Measurements from ENCODE around the gene TMED1. TPM values are rescaled to one million over a fixed set of nuclear protein-coding genes. Genes with fewer than 3 reads are reported as not detected.
"Not testable (repeated sequence)": the region's sequence is repeated elsewhere in the genome, so short reads cannot be mapped to it uniquely, and the experiment has no call there.

The TMED1 gene
- total and polyA plus RNA-seq, 8 donors = 0.58 to 45.2 (median 20.9) TPM

DNA sequence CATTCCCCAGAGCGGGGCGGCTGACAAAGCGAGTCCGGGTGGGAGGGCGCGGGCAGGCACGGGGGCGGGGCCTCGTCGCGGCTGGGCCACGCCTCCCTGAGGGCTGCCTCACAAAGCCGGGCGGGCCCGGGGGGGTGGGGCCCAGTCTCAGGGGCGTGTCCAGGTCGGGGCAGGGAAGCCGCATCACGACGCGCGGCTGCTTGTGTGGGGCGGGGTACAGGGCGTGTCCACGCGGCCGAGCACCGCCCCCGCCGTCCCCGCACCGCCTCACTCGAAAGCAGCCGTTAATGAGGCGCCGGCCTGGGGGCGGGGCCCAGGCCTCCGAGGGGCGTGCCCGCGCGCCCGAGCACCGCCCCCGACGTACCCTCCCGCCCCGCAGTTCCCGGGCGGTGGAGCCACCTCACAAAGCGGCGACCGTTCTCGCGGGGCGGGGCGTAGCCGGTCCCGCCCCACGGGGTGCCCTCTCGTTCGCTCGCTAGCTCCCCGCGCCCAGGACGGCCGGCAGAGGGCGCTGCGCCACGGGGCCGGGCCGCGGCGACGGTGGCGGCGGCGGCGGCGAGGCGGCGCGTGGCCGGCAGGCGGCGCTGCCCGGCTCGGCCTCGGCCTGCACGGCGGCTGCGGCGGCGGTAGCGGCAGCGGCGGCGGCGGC, 35.1 kb upstream of the TMED1 start, which contains the start of gene CARM1:
TSS of gene CARM1 (plus strand) at position 599 of the 649 bp plus-strand sequence. CDS start 150 bp downstream, outside the sequence.
- Histone ChIP-seq H3K9me3 (no peaks in the 10 kb centered on the region), H3K4me1 (peaks cover 8 to 38% (median 35%) of the 10 kb centered on the region in 4 donors), H3K27me3 (no peaks in the 10 kb centered on the region), H3K36me3 (no peaks in the 10 kb centered on the region), H3K4me3 (peak within 1 kb of the TSS; percentile 83 to 89 (median 86)), H3K27ac (peak within 1 kb of the TSS; percentile 82 to 91 (median 83))
- WGBS, 5 donors = 0 to 1% (median 1%) methylated on average over 21 to 95 of the region's 99 CpGs; no CpG with 5 or more reads in 1 of the 5 donors
- peak in 2 of 3 donors; percentile 11 to 76 for TF ChIP-seq POLR2AphosphoS5 (IDR thresholded peaks at IDR 0.05)
- TF ChIP-seq, protein P1, sequence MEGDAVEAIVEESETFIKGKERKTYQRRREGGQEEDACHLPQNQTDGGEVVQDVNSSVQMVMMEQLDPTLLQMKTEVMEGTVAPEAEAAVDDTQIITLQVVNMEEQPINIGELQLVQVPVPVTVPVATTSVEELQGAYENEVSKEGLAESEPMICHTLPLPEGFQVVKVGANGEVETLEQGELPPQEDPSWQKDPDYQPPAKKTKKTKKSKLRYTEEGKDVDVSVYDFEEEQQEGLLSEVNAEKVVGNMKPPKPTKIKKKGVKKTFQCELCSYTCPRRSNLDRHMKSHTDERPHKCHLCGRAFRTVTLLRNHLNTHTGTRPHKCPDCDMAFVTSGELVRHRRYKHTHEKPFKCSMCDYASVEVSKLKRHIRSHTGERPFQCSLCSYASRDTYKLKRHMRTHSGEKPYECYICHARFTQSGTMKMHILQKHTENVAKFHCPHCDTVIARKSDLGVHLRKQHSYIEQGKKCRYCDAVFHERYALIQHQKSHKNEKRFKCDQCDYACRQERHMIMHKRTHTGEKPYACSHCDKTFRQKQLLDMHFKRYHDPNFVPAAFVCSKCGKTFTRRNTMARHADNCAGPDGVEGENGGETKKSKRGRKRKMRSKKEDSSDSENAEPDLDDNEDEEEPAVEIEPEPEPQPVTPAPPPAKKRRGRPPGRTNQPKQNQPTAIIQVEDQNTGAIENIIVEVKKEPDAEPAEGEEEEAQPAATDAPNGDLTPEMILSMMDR (IDR thresholded peaks at IDR 0.05) = peak in 5 of 7 experiments; percentile 13 to 88 (median 49)
- no peak for TF ChIP-seq EP300 (IDR thresholded peaks at IDR 0.05)
- TF ChIP-seq POLR2A (IDR thresholded peaks at IDR 0.05) = no peak
- peak; percentile 100 for DNase-seq
- intact Hi-C loops (cut with DNase I; ENCODE audit: low total_unique reads) = loop anchor here (10.0 kb wide), 1 partner anchor 54 kb away; the partner anchor contains the start of genes TIMM29 and YIPF2

DNA sequence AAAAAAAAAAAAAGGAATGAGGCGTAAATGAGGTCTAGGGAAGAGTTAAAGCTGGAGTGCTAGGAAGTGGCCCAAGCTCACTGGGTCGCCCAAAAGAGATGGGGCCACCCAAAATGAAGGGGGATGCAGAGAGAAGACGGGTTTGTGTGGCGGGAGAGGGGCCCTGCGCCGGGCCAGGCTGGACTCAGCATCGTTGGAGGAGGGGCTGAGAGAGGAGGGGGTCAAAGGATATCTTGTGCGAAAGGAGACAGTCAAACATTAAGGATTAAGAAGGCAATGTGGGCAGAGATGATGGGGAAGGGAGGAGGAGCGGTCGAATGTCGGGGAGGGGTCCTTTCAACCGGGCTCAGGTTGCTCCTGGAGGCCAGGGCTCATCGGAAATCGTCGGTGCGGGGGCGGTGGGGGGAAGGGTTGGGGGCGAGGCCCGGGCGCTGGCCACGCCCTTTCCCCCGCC, 34.5 kb upstream of the TMED1 start:
- Histone ChIP-seq H3K27ac (peak overlapping the region; percentile 80 to 86 (median 82)), H3K27me3 (no peaks in the 10 kb centered on the region), H3K4me1 (peaks cover 8 to 32% (median 31%) of the 10 kb centered on the region in 4 donors), H3K4me3 (peak overlapping the region; percentile 43 to 51 (median 46)), H3K36me3 (no peaks in the 10 kb centered on the region), H3K9me3 (no peaks in the 10 kb centered on the region)
- no peak for DNase-seq
- TF ChIP-seq, protein P1 (IDR thresholded peaks at IDR 0.05) = no peak
- WGBS, 5 donors = 1 to 3% (median 2%) methylated on average over 16 to 22 of the region's 22 CpGs
- intact Hi-C loops (cut with DNase I; ENCODE audit: low total_unique reads) = loop anchor here (10.0 kb wide), 1 partner anchor 54 kb away; the partner anchor contains the start of genes TIMM29 and YIPF2

DNA sequence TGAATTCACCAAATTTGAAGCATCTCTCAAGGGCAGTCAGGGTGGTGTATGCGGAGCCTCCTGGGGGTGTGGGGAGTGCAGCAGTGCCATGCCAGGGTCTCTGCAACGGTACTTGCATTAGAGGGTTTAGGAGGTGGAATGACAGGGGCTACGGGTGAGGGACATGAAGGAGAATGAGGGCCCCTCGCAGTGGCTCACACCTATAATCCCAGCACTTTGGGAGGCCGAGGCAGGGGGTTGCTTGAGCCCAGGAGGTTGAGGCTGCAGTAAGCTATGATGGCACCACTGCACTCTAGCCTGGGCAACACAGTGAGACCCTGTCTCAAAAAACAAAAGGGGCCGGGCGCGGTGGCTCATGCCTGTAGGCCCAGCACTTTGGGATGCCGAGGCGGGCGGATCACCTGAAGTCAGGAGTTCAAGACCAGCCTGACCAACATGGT, 33.9 kb upstream of the TMED1 start:
- peak in 1 of 2 donors; percentile 35 for DNase-seq
- intact Hi-C loops (cut with DNase I; ENCODE audit: low total_unique reads) = loop anchor here (10.0 kb wide), 1 partner anchor 55 kb away; the partner anchor contains the start of genes TIMM29 and YIPF2
- WGBS, 5 donors = 91 to 96% (median 92%) methylated on average over 11 of the region's 11 CpGs
- not testable (repeated sequence) for H3K4me3 ChIP-seq, H3K27me3 ChIP-seq, H3K9me3 ChIP-seq, H3K36me3 ChIP-seq
- Histone ChIP-seq H3K27ac (peak overlapping the region in 2 of 5 donors; percentile 80 to 82), H3K4me1 (peaks cover 8 to 30% (median 28%) of the 10 kb centered on the region in 4 donors)

DNA sequence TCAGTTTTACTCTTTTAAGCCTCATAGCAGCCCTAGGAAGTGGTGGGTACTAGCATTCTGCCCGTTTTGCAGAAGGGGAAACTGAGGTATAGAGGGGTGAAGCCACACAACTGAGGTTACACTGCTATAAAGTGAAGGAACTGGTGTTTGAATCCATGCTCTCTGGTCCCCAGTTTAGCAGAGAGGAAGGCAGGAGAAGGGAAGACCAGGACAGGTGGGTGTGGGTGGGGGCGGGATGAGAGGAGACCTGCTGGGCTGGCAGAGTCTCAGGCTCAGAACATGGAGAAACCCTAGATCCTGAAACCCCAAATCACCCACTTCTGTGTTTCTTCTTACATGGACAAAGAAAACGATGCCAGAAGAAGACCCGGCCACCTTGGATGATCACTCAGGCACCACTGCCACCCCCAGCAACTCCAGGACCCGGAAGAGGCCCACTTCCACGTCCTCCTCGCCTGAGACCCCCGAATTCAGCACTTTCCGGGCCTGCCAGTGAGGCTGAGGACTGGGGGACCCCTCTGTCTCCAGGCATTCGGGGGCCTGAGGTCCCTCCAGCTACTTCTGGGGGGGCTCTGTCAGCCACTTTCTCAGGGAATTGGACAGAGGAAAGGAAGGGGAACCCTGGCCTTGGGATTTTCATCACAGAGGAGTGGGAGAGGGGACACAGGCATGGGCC, 33.0 kb upstream of the TMED1 start:
- H3K27ac ChIP-seq = no peak overlapping the region
- WGBS, 5 donors = 86 to 95% (median 88%) methylated on average over 10 of the region's 10 CpGs
- H3K4me3 ChIP-seq = no peak overlapping the region
- no peaks in the 10 kb centered on the region for H3K27me3 ChIP-seq
- H3K9me3 ChIP-seq = no peaks in the 10 kb centered on the region
- TF ChIP-seq EP300 (IDR thresholded peaks at IDR 0.05) (no peak), POLR2A (IDR thresholded peaks at IDR 0.05) (no peak), POLR2AphosphoS5 (IDR thresholded peaks at IDR 0.05) (no peak)
- TF ChIP-seq, protein P1 (IDR thresholded peaks at IDR 0.05) = no peak
- H3K36me3 ChIP-seq = no peaks in the 10 kb centered on the region
- no peak for DNase-seq
- intact Hi-C loops (cut with DNase I; ENCODE audit: low total_unique reads) = no loop called here
- peaks cover 16 to 37% (median 29%) of the 10 kb centered on the region in 4 donors for H3K4me1 ChIP-seq

Data from stomach (tissue), 9 donors.